Right cardiac atrium (tissue), 5 donors: ENCODE measurements around the gene LCE6A. TPM values are rescaled to one million over a fixed set of nuclear protein-coding genes. Genes with fewer than 3 reads are reported as not detected.
A peak's percentile ranks its signal among the peaks of the same experiment; 100 is the strongest.

Experiments
- ATAC-seq, 2 donors: fragments of 200-7000 bp; cut with Tn5 transposase; one replicate each; pipeline versions ENCODE4 v1.8.0 to v1.9.1; 2020; ENCODE audit warnings: moderate library complexity in 2 of 2, mild to moderate bottlenecking in 1 of 2
- DNase-seq, 3 donors: peaks; one replicate each; pipeline ENCODE4 v3.0.0-alpha.2; 2020
- H3K27ac ChIP-seq: one replicate; pipeline ENCODE4 v1.5.1; 2013; ENCODE audit warnings: mild to moderate bottlenecking, low read length, control low read depth, moderate library complexity
- H3K27me3 ChIP-seq: one replicate; pipeline ENCODE4 v1.6.1; 2013; ENCODE audit not compliant: control insufficient read depth, insufficient read depth
- H3K4me1 ChIP-seq: one replicate; pipeline ENCODE4 v1.6.1; 2013; ENCODE audit warnings: low read length; ENCODE audit not compliant: control insufficient read depth, insufficient read depth
- H3K4me3 ChIP-seq: one replicate; pipeline ENCODE4 v1.5.1; 2013; ENCODE audit warnings: low read length, control low read depth
- H3K9me3 ChIP-seq: one replicate; pipeline ENCODE4 v1.6.1; 2013; ENCODE audit warnings: low read length; ENCODE audit not compliant: control insufficient read depth
- WGBS: extraction: QIAGEN DNeasy Blood & Tissue Kit; methylation state at CpG from one replicate; pipeline ENCODE4 v1.1.7; 2013; 5-methylcytosine and 5-hydroxymethylcytosine counted together
- intact Hi-C, 4 donors: fragments of 100-400 bp; cut with DNase I; formaldehyde crosslinking; loops; one replicate each; pipeline versions ENCODE4 v1.11.0 to v1.14.0; 2022 to 2023
- polyA plus RNA-seq: library from polyadenylated mRNA; stranded (reverse); fragments of 200-250 nt; gene quantifications from one replicate; pipeline ENCODE4 v1.2.3, GENCODE V29; 2013
- total RNA-seq, 4 donors: library from RNA; stranded (reverse); fragmentation: NEBNext Ultra II Directional; extraction: Animal tissue kit (Norgen Biotek cat#: 25700); gene quantifications; one replicate each; pipeline ENCODE4 v1.2.1, GENCODE V29; 2021
- donor health status: healthy with polysubstance abuse.
- donor health status: DM: no; HTN: yes; CAD: no.
- donor health status: DM: no; HTN: no; CAD: no.
- donor health status: DM: no; HTN: yes; CAD: no; lungs with severe emphysema.
- donor health status: DM: yes; HTN: yes; CAD: no.

The LCE6A gene
- total and polyA plus RNA-seq, 5 donors: not detected

GRCh38 chr1:152876827-152877226, 34.2 kb downstream of the LCE6A start:
- H3K27ac ChIP-seq: no peak overlapping the region
- no peaks in the 10 kb centered on the region for H3K4me1 ChIP-seq
- H3K4me3 ChIP-seq: no peak overlapping the region
- WGBS: 74% methylated on average over 1 of the region's 1 CpG
- H3K9me3 ChIP-seq: no peaks in the 10 kb centered on the region
- DNase-seq (no peak), ATAC-seq (no peak)
- intact Hi-C loops: loop anchor here in 1 of 4 donors (10.0 kb wide), 1 partner anchor 348 kb away; no protein-coding TSS in a partner anchor
- no peaks in the 10 kb centered on the region for H3K27me3 ChIP-seq

DNA sequence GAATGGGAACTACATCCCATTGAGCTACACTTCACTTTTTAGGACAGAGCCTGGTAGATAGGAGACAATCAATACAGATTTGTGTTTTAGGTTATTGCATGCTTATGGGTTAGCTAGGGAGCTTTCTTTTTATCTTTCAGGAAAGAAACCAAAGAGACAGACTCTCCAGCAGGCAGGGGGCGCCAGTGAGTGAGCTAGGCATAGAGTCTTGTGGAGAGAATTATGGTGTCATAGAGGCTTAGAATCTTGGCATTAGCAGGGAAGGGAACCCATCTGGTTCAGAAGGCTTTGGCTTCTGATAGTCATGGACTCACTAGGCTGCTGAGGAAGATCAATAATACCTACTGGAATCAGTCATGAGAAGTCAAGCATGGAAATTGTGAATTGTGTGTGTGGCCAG, 35.4 kb downstream of the LCE6A start, which contains the start of gene SMCP:
Gene SMCP (plus strand): TSS at position 281 of the 400 bp plus-strand sequence. CDS start 6,101 bp downstream, outside the sequence.
- no peaks in the 10 kb centered on the region for H3K4me1 ChIP-seq
- intact Hi-C loops: loop anchor here in 1 of 4 donors (10.0 kb wide), 1 partner anchor 347 kb away; no protein-coding TSS in a partner anchor
- no peak for ATAC-seq
- no peaks in the 10 kb centered on the region for H3K9me3 ChIP-seq
- no peak for DNase-seq
- no peak within 1 kb of the TSS for H3K27ac ChIP-seq
- WGBS: 7% methylated on average over 1 of the region's 1 CpG
- no peaks in the 10 kb centered on the region for H3K27me3 ChIP-seq
- no peak within 1 kb of the TSS for H3K4me3 ChIP-seq

GRCh38 chr1:152879559-152880198, 37.0 kb downstream of the LCE6A start:
- intact Hi-C loops: loop anchor here in 1 of 4 donors (10.0 kb wide), 1 partner anchor 345 kb away; no protein-coding TSS in a partner anchor
- Histone ChIP-seq H3K27ac (no peak overlapping the region), H3K4me3 (no peak overlapping the region), H3K4me1 (no peaks in the 10 kb centered on the region), H3K27me3 (no peaks in the 10 kb centered on the region), H3K9me3 (no peaks in the 10 kb centered on the region)
- no peak for DNase-seq
- no peak for ATAC-seq

DNA sequence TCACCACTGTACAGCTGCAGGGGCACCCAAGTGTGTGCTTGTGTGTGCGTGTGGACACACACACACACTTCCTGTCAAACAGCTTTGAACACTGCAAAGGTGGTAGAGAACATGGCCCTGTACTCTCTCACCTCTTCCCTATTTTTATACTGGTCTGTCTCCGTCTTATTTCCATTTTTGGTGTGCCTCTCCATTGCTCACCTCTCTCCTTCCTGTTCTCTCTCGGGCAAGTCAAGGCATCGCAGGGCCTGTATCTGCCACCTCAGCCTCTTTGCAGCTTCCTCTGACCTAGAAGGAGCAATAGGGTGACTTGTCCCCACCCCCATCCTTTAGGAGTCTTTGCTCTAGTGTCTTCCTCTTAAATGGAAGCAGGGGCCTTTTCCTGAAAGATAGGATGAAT, 37.7 kb downstream of the LCE6A start:
- intact Hi-C loops: no loop called here

GRCh38 chr1:152880907-152881306, 38.3 kb downstream of the LCE6A start:
- Histone ChIP-seq H3K9me3 (no peaks in the 10 kb centered on the region), H3K4me1 (no peaks in the 10 kb centered on the region), H3K27ac (no peak overlapping the region), H3K27me3 (no peaks in the 10 kb centered on the region), H3K4me3 (no peak overlapping the region)
- WGBS: 79% methylated on average over 5 of the region's 5 CpGs
- ATAC-seq: no peak
- DNase-seq: no peak
- intact Hi-C loops: no loop called here

More for the DNA sequence above, 37.7 kb downstream of the LCE6A start:
- no peaks in the 10 kb centered on the region for H3K27me3 ChIP-seq
- H3K9me3 ChIP-seq: no peaks in the 10 kb centered on the region
- no peak overlapping the region for H3K27ac ChIP-seq
- no peak overlapping the region for H3K4me3 ChIP-seq
- ATAC-seq (no peak), DNase-seq (no peak)
- H3K4me1 ChIP-seq: no peaks in the 10 kb centered on the region
- WGBS: 72% methylated on average over 4 of the region's 4 CpGs

DNA sequence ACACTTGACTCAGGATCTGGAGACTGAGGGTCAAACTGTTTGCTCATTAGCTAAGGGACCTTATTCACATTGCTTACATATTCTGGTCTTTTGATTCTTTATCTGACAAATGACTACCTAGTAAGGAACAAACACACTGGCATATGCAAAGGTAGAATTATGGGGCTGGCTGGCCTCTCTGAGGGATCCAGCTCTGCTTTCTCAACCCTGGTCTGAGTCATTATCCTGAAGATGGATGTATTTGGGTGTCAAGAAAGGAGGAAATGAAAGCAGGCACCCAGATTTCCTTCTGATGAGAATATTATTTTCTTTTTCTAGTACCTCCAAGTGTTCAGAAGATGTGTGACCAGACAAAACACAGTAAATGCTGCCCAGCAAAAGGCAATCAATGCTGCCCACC, 41.4 kb downstream of the LCE6A start:
- Histone ChIP-seq H3K27me3 (no peaks in the 10 kb centered on the region), H3K27ac (no peak overlapping the region), H3K9me3 (no peaks in the 10 kb centered on the region), H3K4me3 (no peak overlapping the region), H3K4me1 (no peaks in the 10 kb centered on the region)
- ATAC-seq: no peak
- intact Hi-C loops: no loop called here
- no peak for DNase-seq

- WGBS: 98% methylated on average over 1 of the region's 1 CpG
- Histone ChIP-seq H3K4me3 (no peak overlapping the region), H3K4me1 (no peaks in the 10 kb centered on the region), H3K27me3 (no peaks in the 10 kb centered on the region), H3K27ac (no peak overlapping the region), H3K9me3 (no peaks in the 10 kb centered on the region)
- intact Hi-C loops: no loop called here
- DNase-seq (no peak), ATAC-seq (no peak)
These were observed 41.9 kb downstream of the LCE6A start for GRCh38 chr1:152884506-152884905.

- no peak overlapping the region for H3K27ac ChIP-seq
- no peak overlapping the region for H3K4me3 ChIP-seq
- ATAC-seq: no peak
- intact Hi-C loops: no loop called here
- H3K27me3 ChIP-seq: no peaks in the 10 kb centered on the region
- 65% methylated on average over 4 of the region's 4 CpGs for WGBS
- no peaks in the 10 kb centered on the region for H3K4me1 ChIP-seq
- H3K9me3 ChIP-seq: no peaks in the 10 kb centered on the region
- DNase-seq: no peak
These were observed 42.4 kb downstream of the LCE6A start for GRCh38 chr1:152884966-152885624.

GRCh38 chr1:152886085-152886484, 43.4 kb downstream of the LCE6A start:
- WGBS: 43% methylated on average over 3 of the region's 3 CpGs
- no peak overlapping the region for H3K27ac ChIP-seq

GRCh38 chr1:152886758-152887409, 44.2 kb downstream of the LCE6A start:
- DNase-seq (no peak), ATAC-seq (peak in 1 of 2 donors; percentile 16)
- 69% methylated on average over 8 of the region's 8 CpGs for WGBS
- Histone ChIP-seq H3K27ac (no peak overlapping the region), H3K4me3 (no peak overlapping the region), H3K27me3 (no peaks in the 10 kb centered on the region), H3K4me1 (no peaks in the 10 kb centered on the region), H3K9me3 (no peaks in the 10 kb centered on the region)
- intact Hi-C loops: no loop called here

More at GRCh38 chr1:152886085-152886484, 43.4 kb downstream of the LCE6A start:
- no peaks in the 10 kb centered on the region for H3K9me3 ChIP-seq
- ATAC-seq: no peak
- no peak overlapping the region for H3K4me3 ChIP-seq
- intact Hi-C loops: no loop called here
- H3K27me3 ChIP-seq: no peaks in the 10 kb centered on the region
- DNase-seq: no peak
- H3K4me1 ChIP-seq: no peaks in the 10 kb centered on the region

- no peaks in the 10 kb centered on the region for H3K4me1 ChIP-seq
- H3K27me3 ChIP-seq: no peaks in the 10 kb centered on the region
- WGBS: 94% methylated on average over 1 of the region's 1 CpG
- intact Hi-C loops: no loop called here
- H3K27ac ChIP-seq: no peak overlapping the region
- ATAC-seq (no peak), DNase-seq (no peak)
- H3K4me3 ChIP-seq: no peak overlapping the region
- H3K9me3 ChIP-seq: no peaks in the 10 kb centered on the region
These were observed 45.5 kb downstream of the LCE6A start for GRCh38 chr1:152888126-152888525.
